Cortex of kidney (tissue), 1 donor: Measurements from ENCODE around the gene ZRANB2.

ENCODE experiments used
- DNase-seq: peaks from one replicate; lab custom pipeline; 2025; lab: John Stamatoyannopoulos, UW

ZRANB2 gene, protein sequence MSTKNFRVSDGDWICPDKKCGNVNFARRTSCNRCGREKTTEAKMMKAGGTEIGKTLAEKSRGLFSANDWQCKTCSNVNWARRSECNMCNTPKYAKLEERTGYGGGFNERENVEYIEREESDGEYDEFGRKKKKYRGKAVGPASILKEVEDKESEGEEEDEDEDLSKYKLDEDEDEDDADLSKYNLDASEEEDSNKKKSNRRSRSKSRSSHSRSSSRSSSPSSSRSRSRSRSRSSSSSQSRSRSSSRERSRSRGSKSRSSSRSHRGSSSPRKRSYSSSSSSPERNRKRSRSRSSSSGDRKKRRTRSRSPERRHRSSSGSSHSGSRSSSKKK

DNA sequence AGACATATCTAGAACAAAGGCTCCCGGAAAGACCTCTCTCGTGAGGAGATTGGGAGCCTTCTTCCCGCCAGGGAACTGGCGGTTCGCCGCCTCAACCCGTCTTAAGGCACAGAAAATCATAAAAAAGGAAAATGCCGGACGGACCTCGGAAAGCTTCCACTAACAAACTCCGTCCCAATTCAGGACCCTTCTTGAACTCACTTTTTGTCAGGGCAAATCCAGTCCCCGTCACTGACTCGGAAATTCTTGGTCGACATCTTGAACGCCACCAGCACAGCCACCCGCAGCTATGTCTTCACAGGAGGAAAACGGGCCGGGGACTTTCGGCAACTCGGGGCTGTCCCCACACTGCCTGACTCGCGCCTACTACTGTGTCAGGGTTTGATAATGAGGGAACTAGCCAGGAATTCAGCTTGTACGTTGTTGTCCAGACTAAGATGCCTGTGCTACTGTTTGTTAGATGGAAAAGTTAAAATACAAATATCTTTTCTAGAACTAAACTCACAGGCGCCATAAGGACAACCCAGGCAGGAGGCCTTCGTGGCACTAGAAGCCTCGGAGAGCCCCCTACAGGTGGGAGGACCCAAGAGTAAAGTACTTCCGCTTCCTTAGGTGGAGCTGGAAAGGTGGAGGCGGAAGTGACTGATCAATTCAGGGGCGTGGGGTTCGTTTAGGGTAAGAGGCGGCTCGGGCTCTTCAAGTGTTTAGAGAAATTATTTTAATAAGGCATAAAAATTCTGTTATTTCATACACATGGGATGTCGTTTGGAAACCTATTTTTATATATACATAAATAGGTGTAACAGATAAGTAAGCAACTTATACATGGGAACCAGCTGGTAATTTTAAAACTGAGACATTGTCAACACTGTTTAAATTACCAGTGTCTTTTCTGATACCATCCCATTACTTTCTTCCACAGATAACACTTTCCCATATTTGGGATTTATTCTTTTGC, at the start of gene ZRANB2:
Gene ZRANB2 (minus strand): TSS at position 297 of the 958 bp plus-strand sequence. CDS start 40 bp downstream, at position 257.
- DNase-seq, result no peak

DNA sequence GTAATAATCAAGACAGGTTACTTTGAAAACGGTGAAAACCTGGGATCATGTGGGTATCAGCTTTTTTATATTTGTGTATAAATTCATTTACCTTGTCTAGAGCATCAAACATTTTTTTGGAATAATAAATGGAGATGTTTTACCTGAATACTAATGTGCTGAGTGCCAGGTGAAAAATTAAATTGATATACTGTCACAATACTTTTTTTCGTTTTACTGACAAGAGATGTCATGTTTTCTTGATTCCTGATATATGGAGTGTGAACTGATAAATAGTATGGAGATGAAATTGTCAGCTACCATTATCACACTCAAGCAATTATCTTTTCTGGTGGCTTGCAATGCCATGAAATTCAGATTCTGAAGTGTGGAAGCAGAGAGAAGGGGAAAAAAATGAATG, 47.2 kb upstream of the ZRANB2 start:
- DNase-seq, result no peak

DNA sequence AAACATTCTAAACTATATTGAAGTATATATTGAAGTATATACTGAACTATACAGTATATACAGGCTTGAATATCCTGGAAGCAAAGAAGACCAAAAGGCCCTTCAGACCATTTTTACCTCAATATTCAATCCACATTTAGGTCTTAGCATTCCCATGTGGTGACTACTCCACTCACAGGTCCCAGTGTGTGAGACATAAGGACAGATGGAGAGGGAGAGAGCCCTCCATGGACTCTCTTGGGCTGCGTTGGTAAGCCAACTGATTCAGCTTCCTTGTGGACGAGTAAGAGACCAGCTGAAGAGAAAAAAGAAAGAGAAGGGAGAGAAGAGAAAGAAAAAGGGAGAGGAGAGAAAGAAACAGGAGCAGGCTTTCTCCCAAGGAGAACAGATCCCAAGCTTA, 37.3 kb upstream of the ZRANB2 start:
- DNase-seq, result no peak

DNA sequence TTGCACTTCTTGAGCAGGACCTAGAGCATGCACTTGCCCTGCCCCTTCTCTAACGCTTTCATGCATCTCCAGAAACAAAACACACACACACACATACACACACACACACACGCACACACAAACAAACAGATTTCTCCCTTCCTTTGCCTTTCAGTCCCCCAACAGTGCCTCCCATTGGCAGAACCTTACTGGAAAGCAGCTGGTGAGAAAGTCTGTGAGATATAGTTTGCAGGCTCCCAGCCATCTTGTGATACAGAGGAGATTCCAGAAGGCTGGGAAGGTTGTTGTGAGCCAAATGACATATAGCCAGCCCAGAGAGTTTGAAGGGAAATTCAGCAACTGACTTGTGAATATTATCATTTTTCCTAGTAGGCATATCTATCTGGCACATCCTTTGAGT, 35.9 kb upstream of the ZRANB2 start:
- no peak for DNase-seq

DNA sequence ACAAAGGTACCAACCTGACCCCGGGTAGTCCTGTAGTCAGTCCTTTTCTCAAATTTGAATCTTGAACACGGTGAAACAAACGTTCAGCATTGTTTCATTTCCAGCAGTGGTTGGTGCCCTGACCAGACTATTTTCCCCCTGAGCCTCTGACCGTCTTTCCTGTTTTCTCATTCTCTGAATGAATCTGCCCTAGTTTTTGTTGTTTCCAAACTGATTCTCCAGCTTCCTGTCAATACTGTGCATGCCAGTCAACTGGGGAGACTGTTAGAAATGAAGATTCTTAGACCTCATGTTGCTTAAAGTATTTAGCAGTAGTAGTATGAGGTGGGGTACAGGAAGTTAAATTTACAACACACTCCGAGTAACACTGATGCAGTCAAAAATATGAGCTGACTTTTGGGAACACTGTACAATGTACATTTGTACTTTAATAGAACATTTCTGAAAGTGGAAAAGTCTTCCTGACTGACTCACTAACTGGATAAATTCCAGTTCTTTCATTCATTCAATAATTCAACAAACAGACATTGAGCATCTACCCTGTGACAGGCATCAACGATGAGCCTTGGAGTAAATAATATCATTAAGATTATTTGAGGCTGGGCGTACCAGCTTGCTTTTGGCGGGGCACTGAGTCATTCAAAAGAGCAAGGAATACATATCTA, 26.0 kb upstream of the ZRANB2 start:
- DNase-seq, result no peak

DNA sequence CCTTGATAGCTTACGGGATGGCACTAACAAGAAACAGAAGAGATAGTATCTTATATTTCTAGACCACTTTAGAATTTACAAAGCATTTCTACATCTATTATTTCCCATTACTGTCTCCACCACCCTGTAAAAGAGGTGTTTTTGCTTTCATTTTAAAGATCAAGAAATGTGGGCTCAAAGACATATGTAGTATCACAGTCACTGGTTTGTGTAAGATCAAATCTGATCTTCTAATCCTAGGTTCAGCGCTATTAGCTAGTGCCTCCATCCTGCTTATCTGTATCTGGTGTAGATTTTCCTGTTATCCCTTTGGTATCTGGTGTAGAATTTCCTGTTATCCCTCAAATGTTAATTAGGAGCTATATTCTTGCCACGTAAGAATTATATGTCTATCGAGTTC, 23.6 kb upstream of the ZRANB2 start:
- DNase-seq, result no peak

DNA sequence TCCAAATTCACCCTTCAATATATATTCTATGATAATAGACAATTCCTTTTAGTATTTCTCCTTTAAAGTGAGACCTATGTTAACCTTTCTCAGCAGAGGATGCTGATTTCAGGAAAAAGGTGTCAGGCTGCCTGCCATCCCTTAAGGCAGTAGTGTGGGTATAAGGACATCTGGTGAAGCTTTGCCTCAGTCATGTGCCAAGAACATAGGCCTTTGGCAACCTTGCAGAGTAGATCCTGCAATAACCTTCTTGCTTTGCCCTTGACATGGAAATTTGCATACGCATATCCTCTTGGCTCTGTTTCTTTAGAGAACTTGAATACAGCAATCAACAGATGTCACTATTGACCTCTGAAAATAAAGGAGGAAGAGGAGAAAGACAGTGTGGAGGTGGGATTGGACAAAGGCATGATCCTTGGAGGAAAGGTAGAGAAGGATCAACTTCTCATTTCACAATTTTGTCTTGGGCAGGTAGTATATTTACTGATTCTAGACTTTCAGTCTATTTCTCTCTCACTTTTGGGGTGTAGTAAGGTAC, 21.1 kb upstream of the ZRANB2 start:
- no peak for DNase-seq

DNA sequence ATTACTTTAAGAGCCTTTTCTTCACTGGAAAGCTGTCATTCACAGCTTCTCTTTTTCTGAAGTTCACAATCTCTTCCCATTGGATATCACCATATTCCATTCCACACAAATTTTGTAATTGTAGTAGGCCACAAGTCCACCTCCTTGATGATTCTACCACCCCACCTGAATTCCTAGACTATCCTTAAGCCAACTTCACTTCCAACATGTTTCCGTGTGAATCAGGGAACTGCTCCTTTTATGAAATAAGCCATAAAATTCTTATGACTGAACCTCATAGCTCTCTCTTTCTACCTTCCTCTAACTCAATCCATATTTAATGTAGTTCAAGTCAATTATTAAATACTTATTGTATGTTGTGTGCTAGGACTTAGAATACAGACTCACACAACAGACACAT, 16.6 kb upstream of the ZRANB2 start:
- DNase-seq, result no peak

DNA sequence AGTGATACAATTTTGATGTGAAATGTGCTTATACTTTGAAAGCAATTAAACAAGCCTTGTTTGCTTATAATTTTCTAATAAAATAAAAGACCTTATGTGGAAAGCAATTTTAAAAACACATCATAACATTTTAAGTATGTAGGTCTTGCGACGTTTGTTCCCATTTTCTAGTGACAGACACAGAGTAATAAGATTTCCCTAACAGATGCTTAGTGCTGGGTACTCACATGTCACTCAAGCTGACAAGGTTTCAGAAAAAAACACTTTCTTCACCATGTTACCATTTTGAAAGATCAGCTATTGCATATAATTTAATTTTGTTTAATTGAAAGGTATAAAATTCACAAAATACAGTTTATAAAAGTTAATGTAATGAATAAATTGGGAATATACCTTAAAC, 14.1 kb upstream of the ZRANB2 start:
- DNase-seq, result no peak

DNA sequence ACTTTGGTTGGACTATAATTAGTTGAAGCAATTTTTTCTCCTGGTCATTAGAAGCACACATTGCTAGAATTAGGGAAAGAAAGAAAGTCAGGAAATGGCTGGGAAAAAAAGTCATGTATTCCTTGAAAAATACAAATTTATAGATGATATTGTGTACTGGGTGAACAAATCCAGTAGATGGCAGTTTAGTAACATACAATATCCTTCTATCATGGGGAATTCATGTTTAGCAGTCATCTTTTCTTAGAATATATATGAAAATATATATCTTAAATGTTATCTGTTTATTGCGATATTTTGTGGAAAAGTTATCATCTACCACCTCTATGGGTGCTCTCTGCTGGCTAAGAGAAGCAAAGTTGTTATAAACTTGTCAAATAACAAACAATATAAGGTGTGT, 13.1 kb upstream of the ZRANB2 start:
- DNase-seq, result no peak

DNA sequence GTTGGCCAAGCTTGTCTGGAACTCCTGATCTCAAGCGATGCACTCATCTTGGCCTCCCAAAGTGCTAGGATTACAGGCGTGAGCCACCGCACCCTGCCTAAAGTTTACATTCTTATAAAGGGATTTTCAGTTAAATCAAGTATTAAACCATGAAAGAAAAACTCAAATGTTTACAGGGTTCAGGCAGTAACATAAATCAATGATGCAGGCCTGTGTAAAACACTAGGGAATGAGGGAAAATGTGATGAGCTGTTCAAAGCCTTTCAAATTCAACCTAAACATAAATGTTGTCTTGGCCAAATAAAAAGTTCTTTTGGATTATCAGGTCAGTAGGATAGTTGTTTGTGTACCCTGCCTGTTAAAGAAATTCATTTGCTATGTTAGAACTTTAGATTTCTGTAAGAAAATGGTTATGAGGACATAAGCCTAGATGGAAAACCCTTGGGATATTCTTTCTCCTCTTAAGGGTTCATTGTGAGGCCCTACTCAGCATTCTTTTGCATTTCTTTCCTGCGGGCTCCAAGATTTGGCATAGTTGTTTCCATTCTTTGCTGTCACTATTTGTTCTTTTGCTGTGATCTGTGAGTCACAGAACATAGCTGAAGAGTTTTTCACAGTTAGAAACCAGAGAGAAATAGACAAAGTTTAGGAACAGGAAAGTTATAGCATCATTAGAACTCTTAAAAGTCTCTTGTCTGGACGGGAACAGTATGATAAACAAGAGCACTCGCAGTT, 8.9 kb upstream of the ZRANB2 start:
- no peak for DNase-seq

DNA sequence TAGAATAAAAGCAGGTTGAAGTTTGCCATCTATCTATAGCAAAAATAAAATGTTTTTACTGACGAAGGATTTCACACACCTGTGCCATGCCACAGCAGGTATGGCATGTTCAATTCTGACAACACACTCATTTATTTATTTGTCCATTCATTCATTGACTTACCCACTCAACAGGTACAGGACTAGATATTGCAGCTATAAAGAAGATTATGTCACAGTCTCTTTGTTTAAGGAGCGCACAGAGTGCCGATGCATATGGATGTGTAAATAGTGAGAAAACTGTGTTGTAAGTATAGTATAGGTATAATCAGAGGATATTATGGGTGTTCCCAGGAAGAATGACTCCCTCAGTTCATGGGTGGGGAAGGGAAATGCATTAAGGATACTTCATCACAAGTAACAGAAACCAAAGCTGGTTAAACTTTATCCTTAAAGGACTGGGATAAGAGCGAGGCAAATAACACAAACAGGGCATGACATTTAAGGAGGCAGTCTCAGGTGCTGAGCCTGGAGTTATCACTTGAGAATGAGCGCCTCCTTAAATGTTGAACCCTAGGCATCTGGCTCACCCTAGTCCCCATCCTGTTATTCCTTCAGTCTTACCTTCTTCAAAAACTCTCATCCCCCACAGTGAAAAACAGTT, 7.9 kb upstream of the ZRANB2 start:
- no peak for DNase-seq

DNA sequence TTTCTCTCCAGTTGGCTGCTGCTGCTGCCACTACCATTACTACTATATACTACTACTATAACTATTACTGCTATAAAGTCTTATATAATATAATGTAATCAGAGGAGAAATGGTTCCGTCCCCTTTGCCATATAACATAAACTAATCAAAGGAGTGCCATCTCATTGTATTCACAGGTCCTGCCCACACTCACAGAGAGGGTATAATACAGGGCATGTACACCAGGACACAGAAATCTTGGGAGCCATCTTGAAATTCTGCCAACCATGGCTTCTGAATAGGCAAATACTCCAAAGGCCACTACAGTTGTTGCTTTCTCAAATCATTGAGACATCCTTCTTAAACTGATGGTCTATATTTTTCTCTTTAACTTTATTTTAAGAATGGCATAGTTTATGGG, 6.9 kb upstream of the ZRANB2 start:
- DNase-seq, result no peak

DNA sequence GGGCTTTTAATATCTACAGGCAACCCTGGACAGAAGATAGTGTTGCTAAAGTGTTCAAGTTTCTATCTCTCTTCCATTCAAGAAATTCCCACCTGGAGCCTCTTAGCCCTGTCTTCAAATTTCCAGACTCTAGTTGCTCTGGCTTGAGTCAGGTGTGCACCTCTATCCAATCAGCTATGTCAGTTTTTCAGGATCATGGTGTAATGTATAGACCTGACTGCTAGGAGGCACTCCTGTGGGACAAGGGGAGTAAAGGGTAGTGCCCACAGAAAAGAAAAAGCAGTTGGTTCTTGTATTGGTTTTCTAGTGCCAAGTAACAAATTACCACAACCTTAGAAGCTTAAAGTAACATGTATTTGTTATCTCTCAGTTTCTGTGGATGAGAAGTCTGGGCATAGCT, 6.2 kb upstream of the ZRANB2 start:
- DNase-seq, result no peak

DNA sequence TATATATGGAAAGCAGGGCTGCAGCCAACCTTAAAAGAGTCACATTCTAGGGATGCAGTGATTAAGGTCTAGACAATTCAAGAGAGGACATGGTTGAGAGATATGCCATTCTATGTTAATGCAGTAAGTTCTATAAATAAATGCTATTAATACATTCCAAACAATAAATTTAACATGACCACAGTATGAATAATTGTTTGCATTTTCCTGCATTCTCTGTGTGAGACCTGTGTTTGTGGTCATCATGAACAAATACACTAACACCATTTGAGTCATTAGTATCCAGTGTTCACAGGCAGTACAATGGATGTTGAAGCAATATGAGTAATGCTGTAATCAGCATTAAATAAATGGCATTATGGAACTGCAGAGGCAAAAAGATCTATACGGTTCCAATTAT, 5.5 kb upstream of the ZRANB2 start:
- DNase-seq, result no peak

DNA sequence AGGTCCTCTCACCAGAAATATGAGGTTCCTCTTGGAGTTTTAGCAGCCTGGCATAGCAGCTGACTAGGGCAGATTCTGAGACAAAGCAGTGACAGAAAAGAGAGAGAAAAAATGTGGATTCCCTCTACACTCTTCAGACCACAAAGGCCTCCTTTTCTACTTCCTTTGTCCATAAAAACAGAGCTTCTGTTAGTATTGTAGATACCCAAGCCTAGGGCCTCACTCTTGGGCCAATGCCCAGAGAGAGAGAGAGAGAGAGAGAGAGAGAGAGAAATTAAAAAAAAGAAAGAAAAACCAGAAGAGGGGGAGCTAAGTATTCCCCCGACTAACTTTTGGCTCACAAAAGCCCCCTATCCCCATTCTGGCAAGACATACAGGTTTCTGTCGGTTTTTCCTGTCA, 2.4 kb upstream of the ZRANB2 start:
- no peak for DNase-seq

DNA sequence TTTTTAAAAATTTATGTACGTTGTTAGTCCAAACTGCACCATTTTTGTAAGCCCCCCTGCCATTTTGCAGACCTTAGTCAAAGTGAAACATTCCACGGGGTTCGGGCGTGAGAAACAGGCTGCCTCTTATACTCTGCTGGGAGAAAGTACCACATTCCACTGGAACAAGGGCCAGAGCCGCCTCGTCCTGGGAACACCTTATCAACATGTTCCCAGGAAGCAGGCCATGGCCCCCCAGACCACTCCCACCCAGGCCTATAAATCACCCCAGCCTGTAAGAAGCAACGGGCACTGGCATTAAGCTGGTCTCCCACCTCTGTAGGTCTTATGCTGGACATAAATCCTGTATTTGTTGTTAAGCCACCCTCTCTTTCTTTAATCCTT, 854 bp upstream of the ZRANB2 start:
- DNase-seq, result no peak

DNA sequence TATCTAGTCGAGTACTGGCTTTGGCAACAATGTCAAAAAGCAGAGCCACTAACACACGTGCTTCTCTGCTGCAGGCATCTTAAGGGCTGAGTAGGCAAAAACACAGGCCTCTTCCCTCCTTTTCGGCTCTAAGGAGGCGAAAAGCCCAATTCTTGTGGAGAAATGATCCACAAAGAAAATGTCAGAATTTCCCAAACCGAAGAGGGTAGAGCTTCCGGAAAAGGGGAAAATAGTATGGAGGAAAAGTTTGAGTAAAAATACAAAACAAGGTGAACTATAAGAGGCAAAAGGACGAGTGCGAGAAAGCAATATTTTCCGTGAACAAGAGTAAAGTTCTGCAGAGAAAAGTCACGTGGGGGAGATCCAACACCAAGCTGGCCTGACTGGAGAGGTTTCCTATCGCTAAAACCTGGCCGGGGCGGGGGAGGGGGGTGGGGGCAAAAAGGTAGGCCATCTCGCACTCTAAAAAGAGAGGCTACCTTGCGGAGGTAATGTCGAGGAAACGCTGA, 551 bp downstream of the ZRANB2 start:
- no peak for DNase-seq

DNA sequence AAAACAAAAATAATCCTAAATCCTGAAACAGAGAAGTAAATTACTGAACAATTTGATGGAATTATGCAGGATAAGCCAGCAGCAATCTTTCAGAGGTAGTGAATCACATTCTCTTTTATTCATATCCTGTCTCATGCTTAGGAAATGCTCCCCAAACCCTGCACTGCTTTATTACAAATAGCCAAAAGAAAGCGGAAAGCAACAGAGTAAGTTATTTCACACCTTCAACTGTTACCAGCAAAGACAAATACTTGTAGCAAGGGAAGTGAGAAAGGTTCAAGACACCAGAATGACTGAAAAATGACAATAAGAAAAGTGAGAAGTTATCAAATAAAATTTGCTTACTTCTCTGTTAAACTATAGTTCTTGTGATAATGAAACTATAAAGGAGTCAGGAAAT, 6.2 kb downstream of the ZRANB2 start:
- DNase-seq, result no peak

DNA sequence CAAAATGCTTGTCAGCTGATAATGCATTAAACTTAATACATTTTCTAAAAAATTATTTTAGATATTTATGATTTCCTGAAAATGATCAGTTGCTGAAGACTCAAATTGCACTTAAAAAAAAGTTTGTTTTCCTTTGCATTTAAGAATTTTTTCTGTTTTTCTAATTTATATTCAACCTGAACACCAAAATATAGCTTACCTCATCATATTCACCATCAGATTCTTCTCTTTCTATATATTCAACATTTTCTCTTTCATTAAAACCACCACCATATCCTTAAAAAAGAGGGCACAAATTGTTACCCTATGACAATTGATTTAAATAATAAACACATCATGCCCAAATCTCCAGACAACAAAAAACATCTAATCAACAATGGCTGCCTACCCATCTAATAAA, 8.6 kb downstream of the ZRANB2 start:
- DNase-seq, result no peak

DNA sequence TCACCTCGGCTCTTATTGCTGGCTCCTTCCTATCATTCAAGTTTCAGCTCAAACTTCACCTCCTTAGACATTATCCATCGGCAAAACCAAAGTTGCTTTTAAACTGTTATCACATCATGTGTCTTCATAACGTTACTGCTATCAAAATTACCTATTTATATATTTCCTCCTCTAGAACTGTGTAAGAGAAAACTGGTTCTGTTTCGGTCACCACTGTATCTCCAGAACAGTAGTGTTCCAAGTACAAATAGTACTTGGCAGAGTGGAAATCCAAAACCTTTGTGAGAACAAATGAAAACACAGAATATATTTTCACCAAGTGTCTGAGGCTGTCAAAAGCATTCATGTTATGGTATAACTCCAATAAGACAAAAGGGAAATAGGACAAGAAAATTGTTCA, 9.1 kb downstream of the ZRANB2 start:
- DNase-seq, result no peak
